ENCODE results near the gene MBOAT1. TPM values are rescaled to one million over a fixed set of nuclear protein-coding genes. Genes with fewer than 3 reads are reported as not detected.
"Not testable (repeated sequence)": the region's sequence is repeated elsewhere in the genome, so short reads cannot be mapped to it uniquely, and the experiment has no call there.

MBOAT1 gene
- 10 to 100 TPM; 30.6 to 33.0 TPM for total RNA-seq

- DNase-seq = peak; percentile 79
- peaks cover 40% of the 10 kb centered on the region for H3K4me1 Mint-ChIP-seq
- no peaks in the 10 kb centered on the region for H3K9me3 Mint-ChIP-seq
- CTCF ChIA-PET = interaction anchor here (0.6 to 2.1 kb wide), 7 partner anchors 7 to 1427 kb away, joined by 3 to 6 read pairs (median 4); no protein-coding TSS in a partner anchor
- H3K36me3 Mint-ChIP-seq (ENCODE audit: low read depth) = peaks cover 3% of the 10 kb centered on the region
- no peaks in the 10 kb centered on the region for H3K27me3 Mint-ChIP-seq
- H3K27ac Mint-ChIP-seq = peak within 1 kb of the TSS; percentile 94
- peak within 1 kb of the TSS; percentile 97 for H3K4me3 Mint-ChIP-seq
- POLR2A ChIA-PET = interaction anchor here (0.5 to 0.7 kb wide), 3 partner anchors 42 to 521 kb away, joined by 3 read pairs; no protein-coding TSS in a partner anchor
These were observed at the start of gene MBOAT1 for GRCh38 chr6:20212392-20213111. Gene MBOAT1, minus strand, starts transcription at chr6:20212469. Its CDS starts 235 bp downstream, at chr6:20212234.

DNA sequence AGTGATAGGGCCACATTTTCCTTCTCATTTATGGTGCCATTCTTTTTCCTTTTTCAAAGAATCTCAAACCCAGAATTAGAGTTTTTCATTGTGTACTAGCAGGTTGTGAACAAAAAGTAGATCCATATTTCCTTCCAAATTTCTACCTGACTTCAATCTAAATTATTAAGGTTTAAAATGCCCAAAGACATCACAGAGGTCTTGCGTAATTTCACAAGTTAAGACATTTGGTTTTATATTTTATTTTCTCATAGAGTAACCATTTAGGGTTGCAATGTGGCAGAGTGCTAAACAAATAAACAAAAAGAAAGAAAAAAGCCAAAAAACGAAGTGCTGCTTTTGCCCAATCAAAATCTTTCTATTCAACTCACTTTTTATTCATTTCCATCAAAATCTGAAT lies 49.4 kb upstream of the MBOAT1 start:
- H3K4me1 Mint-ChIP-seq = peaks cover 4% of the 10 kb centered on the region
- no peak overlapping the region for H3K4me3 Mint-ChIP-seq
- no peak overlapping the region for H3K27ac Mint-ChIP-seq
- H3K36me3 Mint-ChIP-seq (ENCODE audit: low read depth) = peaks cover 2% of the 10 kb centered on the region
- ChIA-PET POLR2A (no interaction called here), CTCF (no interaction called here)
- no peak for DNase-seq
- H3K9me3 Mint-ChIP-seq = peaks cover 8% of the 10 kb centered on the region
- H3K27me3 Mint-ChIP-seq = peaks cover 24% of the 10 kb centered on the region

DNA sequence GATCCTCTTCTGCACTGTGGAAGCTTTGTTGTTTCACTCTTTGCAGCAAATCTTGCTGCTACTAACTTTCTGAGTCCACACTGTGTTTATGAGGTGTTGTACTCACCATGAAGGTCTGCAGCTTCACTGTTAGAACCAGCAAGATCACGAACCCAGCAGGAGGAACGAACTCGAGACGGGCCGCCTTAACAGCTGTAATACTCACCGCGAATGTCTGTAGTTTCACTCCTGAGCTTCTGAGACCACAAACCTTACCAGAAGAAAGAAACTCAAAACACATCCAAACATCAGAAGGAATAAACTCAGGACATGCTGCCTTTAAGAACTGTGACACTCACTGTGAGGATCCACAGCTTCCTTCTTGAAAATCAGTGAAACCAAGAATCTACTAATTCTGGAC lies 48.1 kb upstream of the MBOAT1 start:
- ChIA-PET POLR2A (no interaction called here), CTCF (no interaction called here)
- H3K4me1 Mint-ChIP-seq = peaks cover 4% of the 10 kb centered on the region
- no peak overlapping the region for H3K4me3 Mint-ChIP-seq
- no peak for DNase-seq
- H3K36me3 Mint-ChIP-seq (ENCODE audit: low read depth) = peaks cover 2% of the 10 kb centered on the region
- peaks cover 8% of the 10 kb centered on the region for H3K9me3 Mint-ChIP-seq
- H3K27ac Mint-ChIP-seq = no peak overlapping the region
- peaks cover 21% of the 10 kb centered on the region for H3K27me3 Mint-ChIP-seq

DNA sequence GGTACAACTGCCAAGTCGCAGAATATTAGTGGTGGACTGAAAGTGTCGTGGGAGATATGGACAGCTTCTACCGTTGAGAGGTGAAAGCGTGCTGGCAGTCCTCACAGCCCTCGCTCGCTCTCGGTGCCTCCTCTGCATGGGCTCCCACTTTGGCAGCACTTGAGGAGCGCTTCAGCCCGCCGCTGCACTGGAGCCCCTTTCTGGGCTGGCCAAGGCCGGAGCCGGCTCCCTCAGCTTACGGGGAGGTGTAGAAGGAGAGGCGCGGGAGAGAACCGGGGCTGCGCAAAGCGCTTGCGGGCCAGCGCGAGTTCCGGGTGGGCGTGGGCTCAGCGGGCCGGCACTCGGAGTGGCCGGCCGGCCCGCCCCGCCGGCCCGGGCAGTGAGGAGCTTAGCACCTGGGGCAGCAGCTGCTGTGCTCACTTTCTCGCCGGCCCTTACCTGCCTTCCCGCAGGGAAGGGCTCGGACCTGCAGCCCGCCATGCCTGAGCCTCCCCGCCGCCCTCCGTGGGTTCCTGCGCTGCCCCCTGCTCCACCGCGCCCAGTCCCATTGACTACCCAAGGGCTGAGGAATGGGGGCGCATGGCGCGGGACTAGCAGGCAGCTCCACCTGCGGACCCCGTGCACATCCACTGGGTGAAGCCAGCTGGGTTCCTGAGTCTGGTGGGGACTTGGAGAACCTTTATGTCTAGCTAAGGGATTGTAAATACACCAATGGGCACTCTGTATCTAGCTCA lies 47.2 kb upstream of the MBOAT1 start:
- ChIA-PET CTCF (no interaction called here), POLR2A (no interaction called here)
- Mint-ChIP-seq H3K9me3 (peaks cover 8% of the 10 kb centered on the region), H3K4me3 (no peak overlapping the region), H3K4me1 (peaks cover 4% of the 10 kb centered on the region), H3K36me3 (ENCODE audit: low read depth) (peaks cover 2% of the 10 kb centered on the region), H3K27me3 (peaks cover 19% of the 10 kb centered on the region), H3K27ac (no peak overlapping the region)
- no peak for DNase-seq

- CTCF ChIA-PET = no interaction called here
These were observed 43.2 kb upstream of the MBOAT1 start for GRCh38 chr6:20255428-20255827.

GRCh38 chr6:20254295-20254694 lies 42.0 kb upstream of the MBOAT1 start:
- H3K36me3 Mint-ChIP-seq (ENCODE audit: low read depth) = no peaks in the 10 kb centered on the region
- H3K27ac Mint-ChIP-seq = no peak overlapping the region
- POLR2A ChIA-PET = no interaction called here
- CTCF ChIA-PET = interaction anchor here (0.8 kb wide), 1 partner anchor 164 kb away, joined by 3 read pairs; no protein-coding TSS in a partner anchor
- H3K27me3 Mint-ChIP-seq = peaks cover 9% of the 10 kb centered on the region
- no peak for DNase-seq
- no peaks in the 10 kb centered on the region for H3K4me1 Mint-ChIP-seq
- H3K9me3 Mint-ChIP-seq = peaks cover 2% of the 10 kb centered on the region
- no peak overlapping the region for H3K4me3 Mint-ChIP-seq

More at GRCh38 chr6:20255428-20255827, 43.2 kb upstream of the MBOAT1 start:
- Mint-ChIP-seq H3K27me3 (peaks cover 9% of the 10 kb centered on the region), H3K9me3 (peaks cover 2% of the 10 kb centered on the region), H3K27ac (no peak overlapping the region), H3K4me3 (no peak overlapping the region), H3K36me3 (ENCODE audit: low read depth) (no peaks in the 10 kb centered on the region), H3K4me1 (peaks cover 3% of the 10 kb centered on the region)
- POLR2A ChIA-PET = no interaction called here
- no peak for DNase-seq

- H3K27ac Mint-ChIP-seq = no peak overlapping the region
- H3K36me3 Mint-ChIP-seq (ENCODE audit: low read depth) = no peaks in the 10 kb centered on the region
- no peaks in the 10 kb centered on the region for H3K4me1 Mint-ChIP-seq
- H3K9me3 Mint-ChIP-seq = no peaks in the 10 kb centered on the region
- peaks cover 9% of the 10 kb centered on the region for H3K27me3 Mint-ChIP-seq
- CTCF ChIA-PET = no interaction called here
- no peak for DNase-seq
- POLR2A ChIA-PET = no interaction called here
- no peak overlapping the region for H3K4me3 Mint-ChIP-seq
These were observed 40.8 kb upstream of the MBOAT1 start for GRCh38 chr6:20253021-20253420.

DNA sequence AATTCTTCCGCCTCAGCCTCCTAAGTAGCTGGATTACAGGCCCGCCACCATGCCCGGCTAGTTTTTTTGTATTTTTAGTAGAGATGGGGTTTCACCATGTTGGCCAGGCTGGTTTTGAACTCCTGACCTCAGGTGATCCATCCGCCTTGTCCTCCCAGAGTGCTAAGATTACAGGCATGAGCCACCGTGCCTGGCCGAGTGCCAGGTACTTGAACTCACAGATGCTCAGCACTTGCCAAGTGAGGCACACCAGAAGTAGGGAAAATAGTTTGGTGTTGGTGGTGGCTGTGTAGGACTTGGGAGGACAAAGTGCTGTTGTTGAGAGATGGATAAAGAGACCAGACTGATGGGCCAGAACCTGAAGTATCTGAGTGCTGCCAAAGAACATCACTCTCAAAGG lies 40.0 kb upstream of the MBOAT1 start:
- Mint-ChIP-seq H3K9me3 (no peaks in the 10 kb centered on the region), H3K4me3 (no peak overlapping the region), H3K36me3 (ENCODE audit: low read depth) (no peaks in the 10 kb centered on the region), H3K27me3 (peaks cover 9% of the 10 kb centered on the region), H3K27ac (no peak overlapping the region), H3K4me1 (no peaks in the 10 kb centered on the region)
- DNase-seq = no peak
- CTCF ChIA-PET = no interaction called here
- POLR2A ChIA-PET = no interaction called here

DNA sequence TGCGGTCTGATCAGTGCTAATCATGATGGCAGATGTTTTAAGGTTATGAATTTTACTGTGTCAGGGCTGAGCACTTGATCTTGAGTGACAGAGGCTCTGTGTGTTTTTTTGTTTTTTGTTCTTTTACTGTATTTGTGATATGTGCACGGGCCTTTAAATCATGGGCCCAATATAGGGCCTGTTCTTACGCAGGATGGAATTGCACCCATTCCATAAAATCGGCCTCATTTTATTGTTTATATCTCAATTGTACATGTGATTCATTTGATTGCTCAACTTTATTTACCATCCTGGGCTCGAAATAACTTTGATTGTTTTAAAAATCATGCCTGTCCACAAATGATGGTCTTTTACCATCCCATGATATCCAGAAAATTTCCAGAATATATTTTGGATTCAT lies 39.3 kb upstream of the MBOAT1 start:
- ChIA-PET CTCF (interaction anchor here (2.1 kb wide), 1 partner anchor 19 kb away, joined by 5 read pairs; no protein-coding TSS in a partner anchor), POLR2A (no interaction called here)
- no peak overlapping the region for H3K27ac Mint-ChIP-seq
- H3K4me1 Mint-ChIP-seq = no peaks in the 10 kb centered on the region
- H3K27me3 Mint-ChIP-seq = peaks cover 9% of the 10 kb centered on the region
- H3K9me3 Mint-ChIP-seq = no peaks in the 10 kb centered on the region
- no peak overlapping the region for H3K4me3 Mint-ChIP-seq
- H3K36me3 Mint-ChIP-seq (ENCODE audit: low read depth) = no peaks in the 10 kb centered on the region
- DNase-seq = no peak

GRCh38 chr6:20246125-20246524 lies 33.9 kb upstream of the MBOAT1 start:
- Mint-ChIP-seq H3K27me3 (no peaks in the 10 kb centered on the region), H3K4me1 (no peaks in the 10 kb centered on the region), H3K9me3 (no peaks in the 10 kb centered on the region), H3K4me3 (no peak overlapping the region), H3K36me3 (ENCODE audit: low read depth) (no peaks in the 10 kb centered on the region), H3K27ac (no peak overlapping the region)
- no peak for DNase-seq
- ChIA-PET POLR2A (no interaction called here), CTCF (interaction anchor here (0.9 kb wide), 1 partner anchor 11 kb away, joined by 3 read pairs; no protein-coding TSS in a partner anchor)

GRCh38 chr6:20244807-20245681 lies 32.8 kb upstream of the MBOAT1 start:
- DNase-seq; H3K27me3 Mint-ChIP-seq; H3K9me3 Mint-ChIP-seq; H3K36me3 Mint-ChIP-seq (ENCODE audit: low read depth); H3K27ac Mint-ChIP-seq; CTCF ChIA-PET; H3K4me1 Mint-ChIP-seq; POLR2A ChIA-PET; H3K4me3 Mint-ChIP-seq: not testable (repeated sequence)

GRCh38 chr6:20243288-20243687 lies 31.0 kb upstream of the MBOAT1 start:
- no peaks in the 10 kb centered on the region for H3K36me3 Mint-ChIP-seq (ENCODE audit: low read depth)
- no peaks in the 10 kb centered on the region for H3K27me3 Mint-ChIP-seq
- CTCF ChIA-PET = interaction anchor here (0.6 kb wide), 1 partner anchor 67 kb away, joined by 3 read pairs; no protein-coding TSS in a partner anchor
- H3K4me3 Mint-ChIP-seq = no peak overlapping the region
- POLR2A ChIA-PET = no interaction called here
- no peaks in the 10 kb centered on the region for H3K9me3 Mint-ChIP-seq
- peaks cover 3% of the 10 kb centered on the region for H3K4me1 Mint-ChIP-seq
- H3K27ac Mint-ChIP-seq = no peak overlapping the region
- no peak for DNase-seq

- POLR2A ChIA-PET = no interaction called here
These were observed 30.1 kb upstream of the MBOAT1 start for GRCh38 chr6:20242397-20242796.

More at GRCh38 chr6:20242397-20242796, 30.1 kb upstream of the MBOAT1 start:
- Mint-ChIP-seq H3K4me3 (no peak overlapping the region), H3K9me3 (no peaks in the 10 kb centered on the region), H3K36me3 (ENCODE audit: low read depth) (no peaks in the 10 kb centered on the region), H3K27ac (no peak overlapping the region), H3K27me3 (no peaks in the 10 kb centered on the region), H3K4me1 (peaks cover 11% of the 10 kb centered on the region)
- DNase-seq = no peak
- CTCF ChIA-PET = interaction anchor here (0.6 kb wide), 1 partner anchor 66 kb away, joined by 3 read pairs; no protein-coding TSS in a partner anchor

Measured in activated CD4-positive, alpha-beta T cell treated with anti-CD3 and anti-CD28 coated beads, Interleukin-2, amount 10 ng/mL, durations not matched to agents 7 days and 5 days (primary cell).